Hematopoietic multipotent progenitor cell treated with erythropoietin and hydrocortisone succinate and interleukin-3 and kit ligand, for 6 days (in vitro differentiated cells): ENCODE data around the gene HMGCLL1.

Experiments
- DNase-seq: peaks from one replicate; pipeline ENCODE4 v3.0.0-alpha.2; 2015

The HMGCLL1 gene

GRCh38 chr6:55530931-55531330 lies 48.1 kb downstream of the HMGCLL1 start:
- DNase-seq: no peak

GRCh38 chr6:55528624-55529023 lies 50.4 kb downstream of the HMGCLL1 start:
- DNase-seq: peak; percentile 42

GRCh38 chr6:55524441-55524840 lies 54.6 kb downstream of the HMGCLL1 start:
- DNase-seq: no peak

- DNase-seq: no peak
Measured at GRCh38 chr6:55518529-55519060, 60.4 kb downstream of the HMGCLL1 start.

- DNase-seq: no peak
Measured at GRCh38 chr6:55516736-55517135, 62.3 kb downstream of the HMGCLL1 start.

- no peak for DNase-seq
Measured at GRCh38 chr6:55512904-55513303, 66.1 kb downstream of the HMGCLL1 start.

GRCh38 chr6:55511122-55511800 lies 67.7 kb downstream of the HMGCLL1 start:
- no peak for DNase-seq

- DNase-seq: no peak
Measured at GRCh38 chr6:55499591-55499990, 79.4 kb downstream of the HMGCLL1 start.

- DNase-seq: no peak
Measured at GRCh38 chr6:55497694-55498093, 81.3 kb downstream of the HMGCLL1 start.

- DNase-seq: no peak
Measured at GRCh38 chr6:55496201-55496600, 82.8 kb downstream of the HMGCLL1 start.

GRCh38 chr6:55495277-55495676 lies 83.7 kb downstream of the HMGCLL1 start:
- no peak for DNase-seq

GRCh38 chr6:55494411-55494810 lies 84.6 kb downstream of the HMGCLL1 start:
- DNase-seq: no peak

GRCh38 chr6:55492259-55492658 lies 86.7 kb downstream of the HMGCLL1 start:
- no peak for DNase-seq

- no peak for DNase-seq
Measured at GRCh38 chr6:55490871-55491270, 88.1 kb downstream of the HMGCLL1 start.

- no peak for DNase-seq
Measured at GRCh38 chr6:55474382-55474781, 104.6 kb downstream of the HMGCLL1 start.

- DNase-seq: no peak
Measured at GRCh38 chr6:55473722-55474121, 105.3 kb downstream of the HMGCLL1 start.

- no peak for DNase-seq
Measured at GRCh38 chr6:55469951-55470366, 109.0 kb downstream of the HMGCLL1 start.

- DNase-seq: no peak
Measured at GRCh38 chr6:55456016-55456415, 123.0 kb downstream of the HMGCLL1 start.

GRCh38 chr6:55450005-55450404 lies 129.0 kb downstream of the HMGCLL1 start:
- DNase-seq: no peak

- no peak for DNase-seq
Measured at GRCh38 chr6:55449225-55449624, 129.8 kb downstream of the HMGCLL1 start.

- DNase-seq: no peak
Measured at GRCh38 chr6:55448451-55448850, 130.5 kb downstream of the HMGCLL1 start.

GRCh38 chr6:55447891-55448290 lies 131.1 kb downstream of the HMGCLL1 start:
- DNase-seq: no peak

- peak; percentile 46 for DNase-seq
Measured at GRCh38 chr6:55445648-55446204, 133.3 kb downstream of the HMGCLL1 start.

- no peak for DNase-seq
Measured at GRCh38 chr6:55443238-55444134, 135.5 kb downstream of the HMGCLL1 start.
